ENCODE data around the gene DTX2. TPM values are rescaled to one million over a fixed set of nuclear protein-coding genes. Genes with fewer than 3 reads are reported as not detected.
"Not testable (repeated sequence)": the region's sequence is repeated elsewhere in the genome, so short reads cannot be mapped to it uniquely, and the experiment has no call there.

DTX2 gene
- total RNA-seq, 2 experiments from 2014 or later = 28.0 to 35.3 TPM

DNA sequence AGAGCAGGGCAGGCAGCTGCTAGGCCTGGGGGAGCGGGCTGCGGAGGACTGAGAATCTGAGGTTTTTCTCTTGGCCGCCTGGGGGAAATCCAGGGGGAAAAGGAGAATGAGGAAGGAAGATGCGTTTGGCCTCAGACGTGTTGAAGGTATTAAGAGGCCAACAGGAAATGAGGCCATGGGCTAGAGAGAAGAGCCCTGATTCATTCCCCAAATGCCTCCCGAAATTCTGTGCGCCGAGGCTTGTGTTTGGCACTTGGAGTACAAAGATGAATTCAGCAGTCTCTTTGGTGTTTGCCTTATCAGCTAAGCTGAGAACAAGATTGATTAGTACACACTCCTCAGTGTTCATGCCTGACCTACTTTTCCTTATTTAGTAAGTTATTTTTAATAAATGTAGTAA lies 4.4 kb downstream of the DTX2 start:
- CTCF ChIA-PET; H3K4me3 Mint-ChIP-seq; H3K9me3 Mint-ChIP-seq; H3K27ac Mint-ChIP-seq; H3K27me3 Mint-ChIP-seq; DNase-seq; H3K36me3 Mint-ChIP-seq (ENCODE audit: low read depth); POLR2A ChIA-PET; H3K4me1 Mint-ChIP-seq: not testable (repeated sequence)

DNA sequence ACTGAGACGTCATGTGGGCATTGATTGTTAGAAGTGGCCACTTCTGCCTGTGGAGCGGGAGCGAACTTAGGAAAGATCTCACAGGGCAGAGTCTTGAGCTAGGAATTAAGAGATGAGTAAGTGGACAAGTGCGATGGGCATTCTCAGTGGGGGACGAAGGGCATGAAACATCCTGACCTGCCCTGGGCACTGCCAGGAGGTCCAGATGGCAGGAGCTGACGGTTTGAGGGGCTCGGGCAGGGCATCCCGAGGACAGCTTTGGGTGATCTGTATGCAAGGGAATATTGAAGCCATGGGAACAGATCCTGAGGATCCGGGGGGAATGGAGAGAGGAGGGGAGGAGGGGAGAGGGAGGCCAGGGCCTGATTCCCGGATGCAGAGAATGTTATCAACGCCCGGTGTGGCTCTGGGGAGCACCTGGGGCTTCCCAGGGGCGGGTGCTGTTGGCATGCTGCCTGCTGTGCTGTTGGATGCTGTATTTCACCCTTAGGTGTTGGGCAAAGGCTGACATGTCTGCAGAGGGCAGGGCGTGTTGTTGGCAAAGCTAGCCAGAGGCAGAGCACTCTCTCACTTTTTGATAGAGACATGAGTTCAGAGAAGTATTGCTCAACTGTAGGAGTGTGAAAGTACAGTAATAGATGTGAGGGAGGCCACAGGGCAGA lies 6.4 kb downstream of the DTX2 start:
- H3K9me3 Mint-ChIP-seq; DNase-seq; H3K27me3 Mint-ChIP-seq; H3K4me3 Mint-ChIP-seq; H3K4me1 Mint-ChIP-seq; CTCF ChIA-PET; H3K36me3 Mint-ChIP-seq (ENCODE audit: low read depth); H3K27ac Mint-ChIP-seq; POLR2A ChIA-PET: not testable (repeated sequence)

DNA sequence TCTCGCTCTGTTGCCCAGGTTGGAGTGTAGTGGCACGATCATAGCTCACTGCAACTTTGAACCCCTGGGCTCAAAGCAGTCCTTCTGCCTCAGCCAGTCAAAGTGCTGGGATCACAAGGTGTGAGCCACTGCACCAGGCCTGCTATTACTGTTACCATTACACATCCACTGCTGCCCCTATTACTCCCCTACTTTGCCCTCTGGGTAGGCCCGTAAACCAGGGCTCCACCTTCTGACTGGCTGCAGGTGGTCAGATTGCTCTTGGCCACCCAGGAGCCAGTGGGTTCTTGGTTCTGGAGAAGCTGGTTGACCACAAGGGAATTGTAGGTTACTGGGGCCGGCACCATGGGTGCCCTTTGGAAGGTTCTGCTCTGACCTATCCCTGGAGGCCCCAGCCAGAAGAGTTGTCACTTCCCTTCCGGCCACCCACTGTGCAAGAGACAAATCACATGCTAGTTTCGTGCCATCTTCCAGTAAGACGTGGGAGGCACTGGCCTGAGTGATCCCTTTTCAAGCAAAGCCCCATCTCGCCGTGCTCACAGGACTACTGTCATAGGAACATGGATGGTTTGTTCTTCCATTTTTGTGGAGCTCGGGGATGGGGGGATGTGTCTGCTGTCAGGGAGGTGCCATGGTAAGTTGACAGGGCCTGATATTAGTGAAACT lies 10.2 kb downstream of the DTX2 start:
- H3K9me3 Mint-ChIP-seq; POLR2A ChIA-PET; H3K36me3 Mint-ChIP-seq (ENCODE audit: low read depth); H3K27me3 Mint-ChIP-seq; H3K4me1 Mint-ChIP-seq; H3K4me3 Mint-ChIP-seq; CTCF ChIA-PET; DNase-seq; H3K27ac Mint-ChIP-seq: not testable (repeated sequence)

GRCh38 chr7:76473097-76473496 lies 11.6 kb downstream of the DTX2 start:
- H3K4me3 Mint-ChIP-seq; H3K9me3 Mint-ChIP-seq; CTCF ChIA-PET; H3K36me3 Mint-ChIP-seq (ENCODE audit: low read depth); DNase-seq; H3K27ac Mint-ChIP-seq; POLR2A ChIA-PET; H3K4me1 Mint-ChIP-seq; H3K27me3 Mint-ChIP-seq: not testable (repeated sequence)

- H3K27me3 Mint-ChIP-seq; H3K9me3 Mint-ChIP-seq; H3K27ac Mint-ChIP-seq; H3K4me1 Mint-ChIP-seq; CTCF ChIA-PET; POLR2A ChIA-PET; H3K4me3 Mint-ChIP-seq; H3K36me3 Mint-ChIP-seq (ENCODE audit: low read depth); DNase-seq: not testable (repeated sequence)
Measured at GRCh38 chr7:76476280-76476679, 14.8 kb downstream of the DTX2 start.

DNA sequence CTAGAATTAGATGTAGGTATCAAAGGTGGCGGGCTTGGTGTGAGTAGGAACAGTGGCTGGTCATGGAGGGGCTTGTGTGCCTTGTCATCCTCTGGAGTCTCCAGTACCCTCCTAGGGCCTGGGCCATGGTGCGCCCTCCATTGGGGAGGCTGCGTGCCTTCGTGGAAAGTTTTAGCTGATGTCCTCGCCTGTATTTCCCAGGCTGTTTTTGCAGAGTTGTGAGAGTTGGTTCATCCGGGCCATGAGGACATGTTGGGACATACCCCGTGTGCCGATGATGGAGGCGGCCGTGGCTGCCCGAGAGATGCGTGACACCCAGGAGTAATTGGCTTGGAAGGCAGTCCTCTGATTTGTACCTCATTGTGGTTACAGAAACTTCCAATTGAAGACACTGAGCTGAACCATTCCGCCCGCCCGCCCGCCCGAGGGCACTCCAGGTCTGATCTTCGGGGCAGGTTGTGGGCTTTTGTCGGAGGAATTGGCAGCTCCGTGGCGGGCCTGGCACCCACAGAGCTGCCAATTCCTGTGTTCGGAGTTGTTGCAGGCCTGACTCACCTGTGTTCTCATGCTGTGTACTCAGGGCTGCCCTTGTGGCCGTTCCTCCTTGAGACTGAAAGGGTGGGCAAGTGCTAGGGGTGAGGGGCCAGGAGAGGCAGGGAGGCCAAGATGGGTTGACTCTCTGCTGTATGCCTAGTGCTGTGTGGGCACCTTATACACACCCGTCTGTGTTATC lies 15.4 kb downstream of the DTX2 start:
- DNase-seq, CTCF ChIA-PET, POLR2A ChIA-PET: not testable (repeated sequence)

DNA sequence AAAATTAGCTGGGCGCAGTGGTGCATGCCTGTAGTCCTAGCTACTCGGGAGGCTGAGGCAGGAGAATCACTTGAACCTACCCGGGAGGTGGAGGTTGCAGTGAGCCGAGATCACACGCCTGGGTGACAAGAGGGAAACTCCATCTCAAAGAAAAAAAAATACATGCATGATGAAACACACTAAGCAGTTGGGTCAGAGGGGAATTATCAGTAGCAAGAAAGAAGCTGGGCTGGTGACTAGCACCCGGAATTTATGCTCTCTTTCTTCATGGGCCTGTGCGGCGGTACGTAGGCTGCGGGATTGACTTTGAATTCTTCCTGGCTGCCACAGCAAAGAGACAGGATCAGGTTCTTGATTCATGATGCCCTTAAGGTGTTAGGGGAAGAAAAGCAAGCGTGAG lies 18.1 kb downstream of the DTX2 start:
- peaks cover 14% of the 10 kb centered on the region for H3K36me3 Mint-ChIP-seq (ENCODE audit: low read depth)
- DNase-seq, H3K4me1 Mint-ChIP-seq, H3K4me3 Mint-ChIP-seq, H3K27me3 Mint-ChIP-seq, CTCF ChIA-PET, H3K27ac Mint-ChIP-seq, H3K9me3 Mint-ChIP-seq, POLR2A ChIA-PET: not testable (repeated sequence)

More for the DNA sequence above, 15.4 kb downstream of the DTX2 start:
- H3K4me3 Mint-ChIP-seq; H3K36me3 Mint-ChIP-seq (ENCODE audit: low read depth); H3K9me3 Mint-ChIP-seq; H3K27ac Mint-ChIP-seq; H3K4me1 Mint-ChIP-seq; H3K27me3 Mint-ChIP-seq: not testable (repeated sequence)

DNA sequence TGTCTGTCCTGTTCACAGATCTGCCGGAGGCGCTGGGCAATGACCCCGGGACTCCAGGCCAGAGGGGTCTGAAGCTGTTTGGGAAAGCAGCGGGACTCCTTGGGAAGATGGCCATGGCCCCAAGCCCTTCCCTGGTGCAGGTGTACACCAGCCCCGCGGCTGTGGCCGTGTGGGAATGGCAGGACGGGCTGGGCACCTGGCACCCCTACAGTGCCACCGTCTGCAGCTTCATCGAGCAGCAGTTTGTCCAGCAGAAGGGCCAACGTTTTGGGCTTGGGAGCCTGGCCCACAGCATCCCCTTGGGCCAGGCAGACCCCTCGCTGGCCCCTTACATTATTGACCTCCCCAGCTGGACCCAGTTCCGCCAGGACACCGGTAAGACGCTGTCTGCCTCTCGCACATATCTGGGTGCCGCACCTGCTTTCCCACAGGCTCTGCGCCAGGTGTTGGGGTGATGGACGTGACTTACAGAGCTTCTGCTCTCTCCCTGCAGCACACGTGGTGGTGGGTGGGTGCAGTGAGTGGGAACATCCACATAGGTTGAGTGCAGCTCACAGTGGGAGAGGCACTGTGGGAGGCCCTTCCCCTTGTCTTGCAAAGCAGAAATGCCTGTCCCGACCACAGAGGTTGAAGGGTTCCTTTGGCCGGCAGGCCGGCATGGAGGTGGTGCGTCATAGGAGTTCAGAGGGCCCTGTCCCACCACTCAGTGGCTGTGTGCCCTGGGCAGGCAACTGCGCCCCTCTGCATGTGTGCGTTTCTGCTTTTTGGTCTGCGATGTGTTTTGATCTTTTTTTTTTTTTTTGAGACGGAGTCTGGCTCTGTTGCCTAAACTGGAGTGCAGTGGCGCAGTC lies 19.1 kb downstream of the DTX2 start:
- H3K27ac Mint-ChIP-seq, H3K27me3 Mint-ChIP-seq, H3K4me1 Mint-ChIP-seq, DNase-seq, CTCF ChIA-PET, H3K9me3 Mint-ChIP-seq, POLR2A ChIA-PET, H3K4me3 Mint-ChIP-seq: not testable (repeated sequence)
- peaks cover 14% of the 10 kb centered on the region for H3K36me3 Mint-ChIP-seq (ENCODE audit: low read depth)

DNA sequence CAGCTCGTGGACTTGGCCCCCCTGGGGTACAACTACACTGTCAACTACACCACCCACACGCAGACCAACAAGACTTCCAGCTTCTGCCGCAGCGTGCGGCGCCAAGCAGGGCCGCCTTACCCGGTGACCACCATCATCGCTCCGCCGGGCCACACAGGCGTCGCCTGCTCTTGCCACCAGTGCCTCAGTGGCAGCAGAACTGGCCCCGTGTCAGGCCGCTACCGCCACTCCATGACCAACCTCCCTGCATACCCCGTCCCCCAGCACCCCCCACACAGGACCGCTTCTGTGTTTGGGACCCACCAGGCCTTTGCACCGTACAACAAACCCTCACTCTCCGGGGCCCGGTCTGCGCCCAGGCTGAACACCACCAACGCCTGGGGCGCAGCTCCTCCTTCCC lies 21.2 kb downstream of the DTX2 start:
- H3K9me3 Mint-ChIP-seq, POLR2A ChIA-PET, H3K27ac Mint-ChIP-seq, H3K4me3 Mint-ChIP-seq, DNase-seq, CTCF ChIA-PET, H3K4me1 Mint-ChIP-seq, H3K27me3 Mint-ChIP-seq: not testable (repeated sequence)
- H3K36me3 Mint-ChIP-seq (ENCODE audit: low read depth) = peaks cover 14% of the 10 kb centered on the region

- H3K27me3 Mint-ChIP-seq, H3K4me1 Mint-ChIP-seq, H3K9me3 Mint-ChIP-seq, H3K27ac Mint-ChIP-seq, CTCF ChIA-PET, DNase-seq, H3K4me3 Mint-ChIP-seq, POLR2A ChIA-PET: not testable (repeated sequence)
- H3K36me3 Mint-ChIP-seq (ENCODE audit: low read depth) = peaks cover 14% of the 10 kb centered on the region
Measured at GRCh38 chr7:76483081-76483480, 21.6 kb downstream of the DTX2 start.

DNA sequence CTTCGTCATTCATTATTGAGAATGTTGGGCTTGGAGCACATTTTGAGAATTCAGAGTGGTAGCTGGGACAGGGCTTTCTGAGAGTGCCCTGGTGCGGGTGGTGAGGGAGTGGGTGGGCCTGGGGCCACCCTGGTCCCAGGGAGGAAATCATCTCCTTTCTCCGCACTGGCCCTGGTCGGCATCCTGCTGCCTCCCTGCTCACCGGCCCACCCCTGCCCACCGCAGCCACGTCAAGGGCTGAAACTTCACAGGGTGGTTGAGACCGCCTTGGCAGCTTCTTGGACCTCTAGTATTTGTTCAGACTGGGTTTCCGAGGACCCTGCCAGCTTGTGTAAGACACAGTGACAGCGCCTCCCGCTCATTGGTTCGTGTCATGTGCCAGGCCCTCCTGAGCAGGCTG lies 22.9 kb downstream of the DTX2 start:
- H3K27me3 Mint-ChIP-seq, H3K4me1 Mint-ChIP-seq, H3K9me3 Mint-ChIP-seq, H3K4me3 Mint-ChIP-seq, H3K27ac Mint-ChIP-seq, DNase-seq, CTCF ChIA-PET, POLR2A ChIA-PET: not testable (repeated sequence)
- peaks cover 14% of the 10 kb centered on the region for H3K36me3 Mint-ChIP-seq (ENCODE audit: low read depth)

DNA sequence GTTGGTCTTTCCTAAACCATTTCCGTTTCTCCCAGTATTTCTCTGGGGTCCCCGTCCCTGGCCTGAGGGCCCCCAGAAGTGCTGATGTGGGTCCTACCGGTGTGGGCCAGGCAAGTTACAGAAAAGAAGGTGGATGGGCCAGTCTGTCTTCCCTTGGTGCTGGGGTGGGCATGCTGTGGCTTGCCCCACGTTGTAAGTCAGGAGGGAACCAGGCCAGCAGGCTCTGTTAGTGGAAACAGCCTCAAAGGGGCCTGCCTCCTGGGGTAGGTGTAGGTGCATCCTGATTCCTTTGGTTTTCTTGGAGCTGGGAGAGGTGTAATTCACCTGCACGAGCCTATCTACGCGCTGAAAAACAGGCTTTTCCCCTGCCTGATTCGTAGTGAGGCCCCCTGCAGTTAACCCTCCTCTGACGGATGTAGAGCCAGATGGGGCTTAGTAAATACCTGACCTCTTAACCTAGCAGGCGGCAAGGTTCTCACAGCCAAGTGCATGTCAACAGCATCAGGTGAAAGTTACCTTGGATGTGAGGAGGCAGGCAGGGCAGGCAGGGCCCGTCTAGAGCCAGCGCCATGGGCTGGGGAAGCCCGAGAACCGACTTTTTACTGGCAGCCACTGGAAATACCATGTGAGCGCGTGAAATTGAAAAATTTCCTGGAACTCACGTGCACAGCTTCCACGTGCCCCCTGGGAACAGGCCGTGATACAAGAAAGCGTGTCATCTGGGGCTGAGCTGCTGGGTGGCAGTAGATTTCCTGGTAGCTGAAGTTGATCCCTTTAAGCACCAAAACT lies 24.5 kb downstream of the DTX2 start:
- H3K27ac Mint-ChIP-seq, H3K27me3 Mint-ChIP-seq, H3K4me3 Mint-ChIP-seq, H3K4me1 Mint-ChIP-seq, CTCF ChIA-PET, POLR2A ChIA-PET, DNase-seq, H3K9me3 Mint-ChIP-seq: not testable (repeated sequence)
- peaks cover 14% of the 10 kb centered on the region for H3K36me3 Mint-ChIP-seq (ENCODE audit: low read depth)

- Mint-ChIP-seq H3K36me3 (ENCODE audit: low read depth) (peaks cover 14% of the 10 kb centered on the region), H3K27ac (peak overlapping the region; percentile 82)
- CTCF ChIA-PET, H3K4me1 Mint-ChIP-seq, H3K27me3 Mint-ChIP-seq, POLR2A ChIA-PET, H3K4me3 Mint-ChIP-seq, H3K9me3 Mint-ChIP-seq: not testable (repeated sequence)
- peak; percentile 52 for DNase-seq
Measured at GRCh38 chr7:76486618-76487017, 25.1 kb downstream of the DTX2 start.

Measured in activated CD4-positive, alpha-beta memory T cell treated with anti-CD3 and anti-CD28 coated beads, Interleukin-2, amount 10 ng/mL, durations not matched to agents 7 days and 5 days (primary cell).